Activated T-cell treated with anti-CD3 and anti-CD28 coated beads, Interleukin-2, amount 50 U/mL, for 72 hours (primary cell): ENCODE data around the gene NFATC3. TPM values are rescaled to one million over a fixed set of nuclear protein-coding genes. Genes with fewer than 3 reads are reported as not detected.

Experiments used
- ATAC-seq, 2 donors: fragments of 150-1000 bp; cut with Tn5 transposase; replicated peaks in 1 of 2; 2 replicates each; pipeline ENCODE4 v1.10.0; 2021; ENCODE audit warnings: moderate library complexity in 2 of 2, mild to moderate bottlenecking in 1 of 2
- DNase-seq, 2 donors: peaks; one replicate each; pipeline ENCODE4 v3.0.0; 2021 to 2022; ENCODE audit warnings: mixed read lengths in 1 of 2
- H3K27ac Mint-ChIP-seq: one replicate; pipeline ENCODE4 v1.8.0; 2022; ENCODE audit warnings: mild to moderate bottlenecking, moderate library complexity, mixed read lengths
- H3K27me3 Mint-ChIP-seq: one replicate; pipeline ENCODE4 v1.8.0; 2022; ENCODE audit warnings: low read depth, mixed read lengths
- H3K36me3 Mint-ChIP-seq, 2 donors: one replicate each; pipeline ENCODE4 v1.8.0; 2022; ENCODE audit warnings: mixed read lengths in 2 of 2, mild to moderate bottlenecking in 1 of 2; ENCODE audit not compliant: insufficient read depth in 2 of 2
- H3K4me1 Mint-ChIP-seq: one replicate; pipeline ENCODE4 v1.8.0; 2022; ENCODE audit warnings: low read depth, mixed read lengths
- H3K4me3 Mint-ChIP-seq, 2 donors: one replicate each; pipeline ENCODE4 v1.8.0; 2022; ENCODE audit warnings: mild to moderate bottlenecking in 2 of 2, mixed read lengths in 2 of 2, moderate library complexity in 2 of 2
- H3K9me3 Mint-ChIP-seq, 2 donors: one replicate each; pipeline ENCODE4 v1.8.0; 2022; ENCODE audit warnings: mixed read lengths in 2 of 2
- total RNA-seq, 2 donors: library from RNA; stranded (reverse); gene quantifications; one replicate each; pipeline ENCODE4 v1.2.3, GENCODE V29; 2022

Gene NFATC3
- total RNA-seq, 2 donors from 2014 or later: 79.7 to 82.5 TPM

GRCh38 chr16:68236137-68236825, 151.1 kb downstream of the NFATC3 start:
- Mint-ChIP-seq H3K36me3 (no peaks in the 10 kb centered on the region), H3K27me3 (no peaks in the 10 kb centered on the region), H3K4me3 (peak overlapping the region; percentile 87 to 94), H3K4me1 (peaks cover 42% of the 10 kb centered on the region), H3K27ac (no peak overlapping the region), H3K9me3 (no peaks in the 10 kb centered on the region)
- DNase-seq (peak in 1 of 2 donors; percentile 49), ATAC-seq (peak; percentile 3 to 17)

GRCh38 chr16:68236826-68237242, 151.7 kb downstream of the NFATC3 start:
- Mint-ChIP-seq H3K4me1 (peaks cover 42% of the 10 kb centered on the region), H3K27ac (peak overlapping the region; percentile 28), H3K27me3 (no peaks in the 10 kb centered on the region), H3K36me3 (no peaks in the 10 kb centered on the region), H3K9me3 (no peaks in the 10 kb centered on the region), H3K4me3 (peak overlapping the region; percentile 87 to 94)
- DNase-seq (peak in 1 of 2 donors; percentile 18), ATAC-seq (peak in 1 of 2 donors; percentile 10)

- Mint-ChIP-seq H3K36me3 (no peaks in the 10 kb centered on the region), H3K4me3 (peak overlapping the region; percentile 87 to 94), H3K9me3 (no peaks in the 10 kb centered on the region), H3K27ac (peak overlapping the region; percentile 54), H3K27me3 (no peaks in the 10 kb centered on the region), H3K4me1 (peaks cover 40% of the 10 kb centered on the region)
- ATAC-seq (peak; percentile 74 to 77), DNase-seq (peak; percentile 86 to 88)
These were observed 152.3 kb downstream of the NFATC3 start for GRCh38 chr16:68237243-68238028.

- DNase-seq: peak in 1 of 2 donors; percentile 44
- Mint-ChIP-seq H3K4me3 (peak overlapping the region; percentile 87 to 94), H3K36me3 (no peaks in the 10 kb centered on the region), H3K9me3 (no peaks in the 10 kb centered on the region), H3K4me1 (peaks cover 36% of the 10 kb centered on the region), H3K27me3 (no peaks in the 10 kb centered on the region), H3K27ac (peak overlapping the region; percentile 54)
- no peak for ATAC-seq
These were observed 152.8 kb downstream of the NFATC3 start for GRCh38 chr16:68238029-68238345.

GRCh38 chr16:68242085-68242484, 156.9 kb downstream of the NFATC3 start:
- ATAC-seq: no peak
- H3K36me3 Mint-ChIP-seq: peaks cover 0 to 2% of the 10 kb centered on the region in 2 donors

GRCh38 chr16:68242926-68243858, 158.0 kb downstream of the NFATC3 start:
- ATAC-seq (no peak), DNase-seq (no peak)
- Mint-ChIP-seq H3K27me3 (no peaks in the 10 kb centered on the region), H3K4me1 (peaks cover 41% of the 10 kb centered on the region), H3K27ac (no peak overlapping the region), H3K9me3 (no peaks in the 10 kb centered on the region), H3K36me3 (peaks cover 0 to 2% of the 10 kb centered on the region in 2 donors), H3K4me3 (peak overlapping the region in 1 of 2 donors; percentile 99)

More at GRCh38 chr16:68242085-68242484, 156.9 kb downstream of the NFATC3 start:
- Mint-ChIP-seq H3K27me3 (no peaks in the 10 kb centered on the region), H3K4me3 (no peak overlapping the region), H3K27ac (no peak overlapping the region), H3K9me3 (no peaks in the 10 kb centered on the region), H3K4me1 (peaks cover 48% of the 10 kb centered on the region)
- no peak for DNase-seq

- ATAC-seq: peak; percentile 1 to 2
- no peaks in the 10 kb centered on the region for H3K27me3 Mint-ChIP-seq
- DNase-seq: no peak
- H3K4me3 Mint-ChIP-seq: peak overlapping the region; percentile 99
- no peaks in the 10 kb centered on the region for H3K9me3 Mint-ChIP-seq
- H3K4me1 Mint-ChIP-seq: peaks cover 33% of the 10 kb centered on the region
- H3K36me3 Mint-ChIP-seq: peaks cover 0 to 2% of the 10 kb centered on the region in 2 donors
- H3K27ac Mint-ChIP-seq: peak overlapping the region; percentile 77
These were observed 159.3 kb downstream of the NFATC3 start for GRCh38 chr16:68244481-68244902.

- H3K27me3 Mint-ChIP-seq: no peaks in the 10 kb centered on the region
- no peaks in the 10 kb centered on the region for H3K9me3 Mint-ChIP-seq
- ATAC-seq: peak; percentile 96
- peaks cover 1 to 3% of the 10 kb centered on the region in 2 donors for H3K36me3 Mint-ChIP-seq
- H3K27ac Mint-ChIP-seq: peak within 1 kb of the TSS; percentile 77
- peak within 1 kb of the TSS; percentile 99 for H3K4me3 Mint-ChIP-seq
- peak; percentile 96 to 97 for DNase-seq
- H3K4me1 Mint-ChIP-seq: peaks cover 28% of the 10 kb centered on the region
These were observed 160.0 kb downstream of the NFATC3 start, which contains the start of gene PLA2G15 for GRCh38 chr16:68244903-68245853. TSS of gene PLA2G15 (plus strand) at chr16:68245373. CDS start at chr16:68245427, 54 bp downstream.

GRCh38 chr16:68246121-68246520, 161.0 kb downstream of the NFATC3 start:
- Mint-ChIP-seq H3K4me1 (peaks cover 28% of the 10 kb centered on the region), H3K4me3 (peak overlapping the region; percentile 99), H3K27me3 (no peaks in the 10 kb centered on the region), H3K36me3 (peaks cover 4 to 6% of the 10 kb centered on the region in 2 donors), H3K27ac (no peak overlapping the region), H3K9me3 (no peaks in the 10 kb centered on the region)
- ATAC-seq (no peak), DNase-seq (no peak)

- H3K27me3 Mint-ChIP-seq: no peaks in the 10 kb centered on the region
- peaks cover 28% of the 10 kb centered on the region for H3K4me1 Mint-ChIP-seq
- DNase-seq: no peak
- H3K4me3 Mint-ChIP-seq: peak overlapping the region in 1 of 2 donors; percentile 99
- no peak overlapping the region for H3K27ac Mint-ChIP-seq
- ATAC-seq: no peak
- H3K36me3 Mint-ChIP-seq: peaks cover 4 to 6% of the 10 kb centered on the region in 2 donors
- no peaks in the 10 kb centered on the region for H3K9me3 Mint-ChIP-seq
These were observed 161.5 kb downstream of the NFATC3 start for GRCh38 chr16:68246666-68247065.

GRCh38 chr16:68247400-68247799, 162.2 kb downstream of the NFATC3 start:
- H3K4me3 Mint-ChIP-seq: no peak overlapping the region
- no peak overlapping the region for H3K27ac Mint-ChIP-seq
- H3K27me3 Mint-ChIP-seq: no peaks in the 10 kb centered on the region
- ATAC-seq (no peak), DNase-seq (no peak)
- peaks cover 4 to 9% of the 10 kb centered on the region in 2 donors for H3K36me3 Mint-ChIP-seq
- peaks cover 28% of the 10 kb centered on the region for H3K4me1 Mint-ChIP-seq
- H3K9me3 Mint-ChIP-seq: no peaks in the 10 kb centered on the region

- no peaks in the 10 kb centered on the region for H3K9me3 Mint-ChIP-seq
- peaks cover 28% of the 10 kb centered on the region for H3K4me1 Mint-ChIP-seq
- ATAC-seq (no peak), DNase-seq (no peak)
- no peak overlapping the region for H3K27ac Mint-ChIP-seq
- no peaks in the 10 kb centered on the region for H3K27me3 Mint-ChIP-seq
- no peak overlapping the region for H3K4me3 Mint-ChIP-seq
- peaks cover 4 to 9% of the 10 kb centered on the region in 2 donors for H3K36me3 Mint-ChIP-seq
These were observed 162.8 kb downstream of the NFATC3 start for GRCh38 chr16:68247932-68248331.
